ENCODE results near the gene CRP.
"Not testable (repeated sequence)": the region's sequence is repeated elsewhere in the genome, so short reads cannot be mapped to it uniquely, and the experiment has no call there.

CRP gene, protein sequence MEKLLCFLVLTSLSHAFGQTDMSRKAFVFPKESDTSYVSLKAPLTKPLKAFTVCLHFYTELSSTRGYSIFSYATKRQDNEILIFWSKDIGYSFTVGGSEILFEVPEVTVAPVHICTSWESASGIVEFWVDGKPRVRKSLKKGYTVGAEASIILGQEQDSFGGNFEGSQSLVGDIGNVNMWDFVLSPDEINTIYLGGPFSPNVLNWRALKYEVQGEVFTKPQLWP

DNA sequence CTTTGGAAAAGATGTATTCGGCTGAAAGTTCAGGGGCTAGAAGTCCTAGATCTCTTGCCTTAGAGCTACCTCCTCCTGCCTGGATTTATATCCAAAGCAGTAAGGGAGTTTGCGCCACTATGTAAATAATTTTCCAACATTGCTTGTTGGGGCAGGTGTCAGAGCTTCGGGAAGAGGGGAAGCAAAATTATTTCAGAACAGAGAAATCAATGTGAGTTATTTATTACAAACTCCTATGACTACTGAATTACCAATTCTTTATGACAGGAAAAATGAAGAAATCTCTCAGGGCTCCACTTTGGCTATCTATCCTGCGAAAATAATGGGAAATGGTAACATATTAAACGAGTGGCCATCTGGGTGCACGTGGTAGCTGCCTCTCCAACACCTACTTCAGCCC is at the start of gene CRP:
Gene CRP (minus strand): TSS at position 61 of the 400 bp plus-strand sequence. CDS start 104 bp downstream, outside the sequence.
- no peak for DNase-seq

DNA sequence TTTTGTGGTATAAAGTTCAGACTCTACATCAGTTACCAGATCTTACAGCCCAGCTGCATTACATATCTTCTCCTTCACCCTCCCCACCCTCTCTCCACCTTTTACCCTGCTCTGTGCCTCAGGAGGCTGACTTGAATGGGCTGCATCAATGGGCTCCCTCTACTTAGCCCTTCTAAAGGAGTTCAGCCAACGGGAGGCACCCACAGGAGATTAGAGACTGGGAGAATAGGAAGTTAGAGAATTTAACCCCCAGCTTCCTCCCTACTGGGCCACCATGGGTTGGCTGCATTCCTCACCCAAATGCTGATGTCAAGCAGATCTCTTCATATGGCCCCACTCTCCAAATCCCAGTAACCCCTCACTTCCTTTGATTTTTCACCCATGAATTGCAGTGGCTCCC is 49.3 kb upstream of the CRP start:
- no peak for DNase-seq

DNA sequence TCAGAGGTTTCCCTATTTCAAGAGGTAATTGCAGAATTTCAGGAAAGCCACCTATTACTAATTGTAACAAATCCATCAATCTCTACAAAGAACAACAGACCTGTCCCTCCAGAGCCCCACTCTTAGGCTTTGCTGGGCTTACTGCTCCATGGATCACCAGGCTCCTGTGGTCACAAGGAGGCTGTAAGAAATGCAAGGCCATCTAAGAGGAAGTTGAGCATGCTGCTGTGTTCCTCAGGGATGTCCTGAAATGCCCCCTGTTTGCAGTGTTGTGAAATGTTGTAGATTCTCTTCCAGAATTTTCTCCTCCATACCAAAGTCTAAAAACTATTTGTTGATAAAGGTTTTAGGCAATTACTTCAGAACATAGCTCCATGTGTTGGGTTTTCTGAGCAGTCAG is 42.0 kb upstream of the CRP start:
- no peak for DNase-seq

DNA sequence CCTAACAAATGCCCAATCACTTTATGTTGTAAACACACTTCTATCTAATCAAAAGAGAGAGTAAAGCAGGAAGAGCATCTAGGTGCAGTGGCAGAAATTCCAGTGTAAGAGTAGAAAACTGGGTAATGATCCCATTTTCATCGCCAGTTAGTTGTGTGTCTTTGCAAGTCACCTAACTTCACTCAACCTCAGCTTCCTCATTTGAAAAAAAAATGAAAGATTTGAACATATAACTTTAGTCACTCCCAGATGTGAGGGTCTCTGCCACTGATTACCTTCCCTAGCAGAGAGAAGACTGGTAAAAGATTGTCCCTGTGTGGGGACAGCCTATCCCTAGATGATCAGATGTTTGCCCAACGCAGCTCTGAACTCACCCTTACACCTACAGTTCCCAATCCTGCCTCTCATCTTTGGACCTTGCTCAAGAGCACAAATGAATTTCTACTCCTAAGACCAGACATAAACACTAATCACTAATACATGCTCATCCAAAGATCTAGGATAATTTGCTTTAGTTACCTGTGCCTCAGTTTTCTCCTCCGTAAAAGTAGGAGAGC is 41.1 kb upstream of the CRP start:
- DNase-seq = no peak

DNA sequence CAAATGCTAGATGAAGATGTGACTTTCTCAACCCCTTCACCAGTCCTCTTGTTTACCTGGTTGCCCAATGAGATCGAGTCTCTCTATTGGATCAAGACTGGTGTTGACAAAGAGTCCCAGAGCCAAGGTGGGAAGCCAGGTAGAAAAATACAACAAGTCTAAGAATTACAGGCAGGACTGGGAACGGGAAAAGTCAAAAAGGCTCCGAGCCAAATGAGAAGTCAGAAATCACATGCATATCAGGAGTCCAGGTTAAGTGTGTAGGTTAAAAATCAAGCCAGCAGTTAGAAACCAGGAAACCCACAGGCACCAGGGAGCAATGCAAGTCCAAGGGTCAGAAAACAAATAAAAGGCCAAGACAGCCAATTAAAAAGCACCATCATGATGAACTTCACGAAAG is 39.0 kb upstream of the CRP start:
- DNase-seq = no peak

DNA sequence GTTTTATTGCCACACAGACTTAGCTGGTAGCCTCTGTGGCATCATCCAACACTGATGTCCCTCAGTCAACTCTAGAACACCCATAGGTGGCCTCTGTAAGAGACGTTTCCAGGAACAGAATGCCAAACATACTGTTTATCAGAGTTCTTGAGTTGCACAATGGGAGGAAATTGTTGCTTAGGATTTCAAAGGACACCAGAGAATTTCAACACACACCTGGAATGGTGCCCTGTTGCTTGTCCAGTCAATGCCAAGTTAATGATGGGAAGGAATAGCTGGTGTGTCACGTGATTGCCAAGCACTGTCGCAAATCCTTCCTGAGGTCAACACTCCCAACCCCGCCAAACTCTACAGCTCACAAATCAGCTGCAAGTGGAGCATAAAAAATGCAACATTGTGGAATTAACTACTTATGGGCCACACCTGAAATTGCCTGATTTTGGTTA is 37.8 kb upstream of the CRP start:
- no peak for DNase-seq

DNA sequence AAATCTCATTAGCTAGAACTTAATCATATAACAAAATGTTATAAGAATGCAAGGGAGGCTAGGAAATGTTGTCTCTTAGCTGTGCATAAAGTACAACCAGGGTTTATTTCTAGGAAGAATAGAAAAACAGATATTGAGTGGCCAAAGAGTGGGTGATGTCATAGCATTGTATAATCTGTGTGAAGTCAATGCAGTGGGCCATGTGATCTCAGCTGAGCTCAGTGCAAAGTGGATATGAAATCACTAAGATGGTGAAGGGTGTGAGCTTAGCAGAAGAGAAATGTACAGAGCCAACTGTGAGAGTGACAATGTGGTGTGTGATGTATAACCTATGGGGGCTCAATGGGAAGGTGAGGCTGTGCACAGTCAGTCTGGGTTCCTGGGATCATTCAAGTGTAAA is 36.6 kb upstream of the CRP start:
- DNase-seq = no peak

DNA sequence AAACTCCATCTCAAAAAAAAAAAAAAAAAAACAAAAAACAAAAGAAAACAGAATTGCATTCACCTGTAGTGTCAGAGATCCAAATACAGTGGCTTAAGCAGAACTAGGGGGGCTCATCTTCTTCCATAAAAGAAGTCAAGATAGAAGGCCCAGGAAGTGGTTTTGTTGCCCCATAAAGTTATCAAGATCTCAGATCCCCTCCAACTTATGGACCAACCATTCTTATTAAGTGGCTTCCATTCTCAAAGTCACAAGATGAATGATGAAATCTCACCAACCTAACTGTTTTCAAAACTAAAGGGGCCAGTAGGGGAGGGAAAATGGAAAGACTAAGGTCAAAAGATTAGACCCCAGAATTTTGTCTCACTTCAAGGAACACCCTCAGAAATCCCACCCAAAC is 36.2 kb upstream of the CRP start:
- DNase-seq = no peak

DNA sequence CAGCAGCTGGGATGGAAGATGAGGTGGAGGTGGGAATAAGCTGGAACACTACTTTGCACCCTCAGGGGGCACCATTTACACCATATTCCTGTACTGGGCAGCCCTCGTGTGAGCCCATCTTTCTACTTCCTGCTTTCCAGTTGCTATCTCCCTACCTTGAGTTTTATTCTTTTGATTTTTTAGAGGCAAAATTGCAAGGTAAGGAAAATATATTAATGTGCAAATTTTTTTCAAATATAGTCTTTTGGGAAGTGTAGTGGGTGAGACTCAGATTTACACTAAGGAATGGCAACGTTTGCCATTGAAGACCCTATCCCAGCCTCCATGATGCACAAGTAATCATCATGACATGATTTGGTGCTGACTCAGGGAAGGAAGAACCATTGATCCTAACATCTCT is 35.2 kb upstream of the CRP start:
- DNase-seq = no peak

DNA sequence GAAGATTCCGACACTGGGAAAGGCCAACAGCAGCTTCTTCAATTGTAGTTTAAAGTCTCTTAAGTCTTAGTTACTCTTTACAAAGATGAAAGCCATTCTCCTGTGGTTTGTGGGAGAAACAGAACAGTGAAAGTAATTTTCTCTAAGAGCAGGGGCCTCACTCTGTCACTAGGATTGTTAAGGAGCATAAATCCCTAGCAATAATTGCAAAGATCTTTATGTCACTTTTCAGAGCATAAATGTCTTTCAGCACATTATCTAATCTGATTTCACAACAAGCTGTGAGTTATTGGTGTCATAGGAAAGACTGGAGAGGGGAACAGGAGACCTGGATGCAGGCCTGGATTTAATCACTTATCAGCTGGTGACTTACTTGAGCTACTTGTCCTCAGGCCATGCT is 34.0 kb upstream of the CRP start:
- no peak for DNase-seq

DNA sequence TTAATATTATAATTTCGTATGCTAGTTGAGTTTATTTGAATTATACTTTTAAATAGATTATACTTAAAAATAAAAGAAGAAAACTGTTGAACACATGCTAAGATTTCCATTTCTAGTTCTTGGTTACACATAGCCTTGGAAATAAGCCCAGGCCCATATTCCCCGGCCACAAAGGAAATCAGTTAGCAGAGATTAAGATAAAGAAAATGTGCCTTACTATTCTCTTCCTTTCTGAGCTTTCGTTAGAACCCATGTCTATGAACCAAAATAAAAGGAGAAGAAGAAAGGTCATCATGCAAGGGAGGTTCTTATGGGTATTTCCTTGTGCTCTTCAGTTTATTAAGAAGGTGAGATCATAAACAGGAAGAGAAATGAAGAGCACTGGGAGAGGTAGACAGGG is 32.3 kb upstream of the CRP start:
- DNase-seq = no peak

DNA sequence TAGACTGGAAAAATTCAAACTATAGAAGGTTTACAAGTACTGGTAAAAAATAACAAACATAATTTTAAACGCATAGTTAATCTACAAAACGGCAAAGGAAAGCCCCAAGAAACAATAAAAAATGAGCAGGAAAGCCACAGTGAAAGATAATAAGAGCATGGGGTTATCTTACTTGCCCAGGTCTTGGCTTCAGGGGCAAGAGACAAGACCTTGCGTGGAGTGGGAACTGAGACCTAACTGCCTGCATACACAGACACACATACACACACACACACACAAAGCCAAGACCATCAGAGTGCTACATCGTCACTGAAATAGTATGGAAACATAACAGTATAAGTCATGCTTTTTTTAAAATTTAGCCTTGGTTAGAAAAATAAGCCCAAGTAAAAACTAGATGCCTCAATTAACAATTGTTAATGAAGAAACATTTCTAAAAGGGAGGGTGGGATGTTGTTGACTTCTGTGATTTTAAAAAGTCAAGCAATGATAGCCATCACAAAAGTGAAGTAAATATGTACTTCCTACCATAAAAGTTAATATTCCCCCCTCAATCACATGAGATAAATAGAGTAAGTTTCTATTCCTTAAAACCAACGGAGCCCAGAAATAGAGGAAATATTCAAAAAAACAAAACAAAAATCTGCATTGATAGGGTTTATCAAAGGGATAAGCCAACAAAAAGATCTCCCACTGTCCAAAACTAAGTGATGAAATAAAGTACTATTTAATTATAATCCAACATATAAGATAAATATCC is 29.4 kb upstream of the CRP start:
- DNase-seq = no peak

DNA sequence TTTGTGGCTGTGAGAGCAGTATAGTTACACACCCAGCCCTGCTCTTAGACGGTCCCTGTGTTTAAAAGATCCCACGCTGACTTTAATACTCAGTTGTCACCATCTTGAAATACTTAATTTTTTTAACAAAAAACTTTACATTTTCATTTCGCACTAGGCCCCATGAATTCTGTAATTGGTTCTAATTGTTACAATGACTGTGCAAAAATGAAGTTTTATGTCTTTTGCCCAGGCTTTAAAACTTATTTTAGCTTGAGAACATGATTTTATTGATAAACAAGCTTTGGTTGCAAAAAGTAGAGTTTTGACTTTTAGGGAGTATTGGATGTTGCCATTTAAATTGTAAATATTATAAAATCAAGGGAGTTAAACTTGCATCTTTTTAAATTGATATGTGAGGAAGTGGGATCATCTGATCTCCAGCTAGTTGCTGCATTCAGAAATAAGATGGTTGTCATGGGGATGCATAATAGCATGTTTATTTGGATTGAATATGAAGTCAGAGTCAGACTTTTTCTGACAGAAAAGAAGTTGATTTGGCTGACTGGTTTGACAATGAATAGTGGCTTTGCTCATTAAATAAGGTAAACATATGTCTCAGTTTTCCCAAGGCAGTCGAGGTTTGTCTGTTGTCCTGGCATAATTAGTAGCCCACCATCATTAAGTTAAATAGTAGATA is 23.0 kb upstream of the CRP start:
- DNase-seq = no peak

DNA sequence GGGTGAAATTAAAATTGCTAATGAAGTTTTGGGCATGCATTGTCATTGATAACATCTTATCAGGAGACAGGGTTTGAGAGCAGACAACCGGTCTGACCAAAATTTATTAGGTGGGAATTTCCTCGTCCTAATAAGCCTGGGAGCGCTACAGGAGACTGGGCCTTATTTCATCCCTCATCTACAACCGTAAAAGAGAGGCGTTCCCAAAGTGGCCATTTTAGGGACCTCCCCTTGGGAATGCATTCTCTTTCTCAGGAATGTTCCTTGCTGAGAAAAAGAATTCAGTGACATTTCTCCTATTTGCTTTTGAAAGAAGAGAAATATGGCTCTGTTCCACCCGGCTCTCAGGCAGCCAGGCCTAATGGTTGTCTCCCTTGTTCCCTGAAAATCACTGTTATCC is 8.8 kb upstream of the CRP start:
- not testable (repeated sequence) for DNase-seq

DNA sequence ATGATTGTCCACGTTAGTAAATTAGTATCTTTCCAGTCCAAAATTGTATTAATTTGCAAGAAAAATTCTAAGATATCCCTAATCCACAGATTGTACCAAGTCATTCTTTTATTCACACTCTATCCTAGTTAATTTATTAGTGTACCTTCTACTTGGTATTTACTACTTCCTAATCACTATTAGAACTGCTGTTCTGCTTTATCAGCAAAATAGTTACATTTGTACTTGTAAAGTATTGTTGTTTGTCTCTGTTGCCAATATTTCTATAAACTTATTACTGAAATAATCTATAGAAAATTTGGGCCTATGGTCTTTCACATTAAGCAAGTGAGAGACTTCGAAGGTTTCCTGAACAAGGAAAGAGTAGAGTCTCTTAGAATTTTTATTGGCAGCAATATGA is 5.6 kb upstream of the CRP start:
- no peak for DNase-seq

DNA sequence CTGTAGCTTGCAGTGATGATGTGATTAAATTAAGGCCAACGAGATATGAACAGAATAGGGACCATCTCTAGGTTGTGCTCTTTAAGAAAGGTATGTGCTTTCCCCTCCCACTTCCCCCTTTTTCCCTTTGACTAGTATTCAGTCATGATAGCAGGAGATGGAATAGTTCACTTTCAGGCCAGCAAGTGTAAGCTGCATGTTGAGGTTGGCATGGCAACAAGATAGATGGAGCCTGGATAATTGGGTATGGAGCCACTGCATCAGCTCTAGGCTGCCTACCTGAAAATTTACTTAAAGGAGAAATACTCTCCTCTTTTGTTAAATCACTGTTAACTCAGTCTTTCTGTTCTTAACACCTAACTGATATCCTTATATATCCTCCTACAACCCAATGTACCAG is 1.5 kb upstream of the CRP start:
- no peak for DNase-seq

DNA sequence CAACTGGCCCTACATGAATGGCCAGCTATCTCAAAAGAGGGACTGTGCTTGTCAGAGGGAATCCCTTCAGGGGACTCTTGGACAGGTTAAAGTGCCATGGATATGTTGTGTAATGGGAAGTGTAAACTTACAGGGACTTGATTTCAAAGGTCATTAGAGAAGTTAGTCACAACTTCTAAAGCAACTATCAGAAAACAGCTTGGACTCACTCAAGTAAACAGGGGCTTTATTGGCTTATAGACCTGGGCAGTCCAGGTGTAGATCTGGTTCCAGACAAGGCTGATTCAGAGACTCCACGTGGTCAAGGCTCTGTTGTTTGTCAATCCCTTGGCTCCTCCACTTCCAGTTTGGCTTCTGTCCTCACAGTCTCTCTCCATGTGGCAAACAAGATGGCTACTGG is 2.3 kb downstream of the CRP start:
- DNase-seq = no peak

DNA sequence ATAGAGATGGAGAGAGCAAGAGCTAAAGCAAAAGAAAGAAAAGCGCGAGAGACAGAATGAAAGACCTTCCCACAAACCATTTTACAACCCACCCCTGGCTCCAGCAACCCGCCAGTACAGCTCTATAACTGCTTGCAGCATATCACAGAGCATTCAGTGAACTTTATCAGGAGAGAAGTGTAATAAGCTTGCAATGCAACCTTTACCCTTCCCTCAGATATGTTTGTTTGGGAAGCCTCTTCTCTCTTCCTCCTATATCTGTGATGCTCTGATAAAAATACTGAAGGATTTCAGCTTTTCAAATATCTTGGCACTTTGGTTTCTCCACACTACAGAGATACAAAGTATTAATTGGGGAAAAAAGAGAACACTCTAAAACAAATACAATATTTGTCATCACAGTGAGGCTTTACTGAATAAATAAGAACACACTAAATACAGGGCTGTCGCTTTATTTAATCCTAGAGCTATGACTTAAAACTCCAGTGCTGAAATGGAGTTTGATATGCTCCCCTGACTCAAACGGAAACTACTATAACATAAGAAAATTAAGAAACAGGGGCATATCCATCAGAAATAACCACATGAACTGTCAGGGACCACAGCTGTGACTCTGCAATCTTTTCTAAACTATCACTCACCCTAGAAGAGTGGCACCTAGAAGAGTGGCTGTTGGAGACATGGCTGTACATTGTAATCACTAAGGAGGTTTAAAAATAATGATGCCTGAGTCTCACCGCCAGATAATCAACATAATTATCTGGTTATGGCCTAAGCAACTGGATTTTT is 6.7 kb downstream of the CRP start:
- DNase-seq = no peak

DNA sequence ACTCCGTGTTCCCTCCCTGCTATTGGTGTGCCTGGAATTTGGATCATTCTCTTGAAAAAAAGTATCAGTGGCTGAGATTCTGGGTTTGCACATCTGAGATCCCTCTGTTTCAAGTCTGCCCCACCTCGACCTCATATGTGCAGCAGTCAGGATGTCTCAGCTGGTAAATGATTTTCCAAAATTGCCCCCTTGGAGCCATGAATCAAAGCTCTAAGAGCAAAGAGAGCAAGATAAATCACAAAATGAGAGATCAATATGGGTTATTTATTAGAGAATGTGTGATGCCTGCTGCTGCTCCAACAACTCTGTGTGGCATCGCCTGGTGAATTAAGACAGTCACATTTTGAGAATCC is 8.5 kb downstream of the CRP start:
- DNase-seq = no peak

DNA sequence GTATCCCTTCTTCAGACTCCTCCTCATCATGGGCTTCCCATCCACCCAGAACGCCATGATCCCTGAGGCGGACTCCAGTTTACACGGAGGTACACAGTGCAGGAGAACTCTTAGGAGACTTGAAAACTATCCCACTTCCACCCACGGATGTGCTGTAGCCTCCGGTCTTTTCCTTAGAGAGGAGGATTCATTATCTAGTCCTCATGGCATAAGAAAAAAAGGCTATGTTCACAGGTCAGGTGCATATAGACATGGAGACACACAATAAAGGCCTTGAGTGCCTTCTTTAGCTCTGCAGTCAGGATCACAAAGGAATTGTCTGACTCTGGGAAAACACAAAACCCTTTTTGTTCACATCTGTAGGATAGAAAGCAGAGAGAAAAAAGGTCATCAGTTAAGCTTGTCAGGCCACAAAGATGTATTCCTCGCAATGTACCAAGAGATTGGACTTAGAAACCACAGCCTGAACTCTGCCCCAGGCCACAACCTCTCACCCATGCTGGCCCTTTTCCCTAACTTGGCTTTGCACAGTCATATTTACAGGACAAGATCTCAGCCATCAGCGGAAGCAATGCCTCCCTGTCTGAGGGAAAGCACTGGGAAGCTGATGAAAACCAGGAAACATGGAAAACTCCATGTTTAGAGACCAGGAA is 9.0 kb downstream of the CRP start:
- DNase-seq = no peak

DNA sequence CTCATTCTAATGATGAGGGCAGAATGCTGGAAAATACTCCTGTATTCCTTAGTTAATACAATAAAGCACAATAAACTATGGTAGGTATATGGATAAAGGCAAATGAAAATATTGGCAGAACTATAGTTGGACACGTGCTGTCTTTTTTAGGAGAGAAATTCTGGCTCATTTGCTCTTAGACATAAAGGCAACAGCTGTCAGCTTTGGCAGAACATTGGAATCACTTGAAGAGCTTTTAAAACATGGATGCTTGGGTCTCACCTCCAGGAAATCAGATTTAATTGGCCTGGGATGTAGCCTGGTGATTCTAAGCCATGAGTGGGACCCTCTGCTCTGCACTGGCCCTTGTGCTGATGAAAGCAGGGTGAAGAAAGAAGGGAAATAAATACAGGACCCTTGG is 9.9 kb downstream of the CRP start:
- no peak for DNase-seq

DNA sequence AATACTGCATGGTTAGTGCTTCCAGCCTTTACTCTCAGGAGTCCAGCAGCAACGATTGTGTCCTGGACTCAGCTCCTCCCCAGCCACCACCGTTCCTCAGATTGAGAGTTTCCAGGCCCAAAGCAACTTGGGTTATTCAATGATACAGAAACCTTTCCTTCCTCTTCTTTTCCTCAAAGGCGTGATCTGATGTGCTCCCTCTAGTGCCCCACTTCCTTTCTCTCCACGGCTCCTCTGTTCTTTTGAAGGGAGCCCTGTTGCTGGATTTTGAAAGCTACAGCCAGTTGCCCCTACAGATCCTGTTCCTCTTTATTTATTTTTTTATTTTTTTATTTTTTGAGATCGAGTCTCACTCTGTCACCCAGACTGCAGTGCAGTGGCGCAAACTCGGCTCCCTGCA is 14.1 kb downstream of the CRP start:
- DNase-seq = no peak

DNA sequence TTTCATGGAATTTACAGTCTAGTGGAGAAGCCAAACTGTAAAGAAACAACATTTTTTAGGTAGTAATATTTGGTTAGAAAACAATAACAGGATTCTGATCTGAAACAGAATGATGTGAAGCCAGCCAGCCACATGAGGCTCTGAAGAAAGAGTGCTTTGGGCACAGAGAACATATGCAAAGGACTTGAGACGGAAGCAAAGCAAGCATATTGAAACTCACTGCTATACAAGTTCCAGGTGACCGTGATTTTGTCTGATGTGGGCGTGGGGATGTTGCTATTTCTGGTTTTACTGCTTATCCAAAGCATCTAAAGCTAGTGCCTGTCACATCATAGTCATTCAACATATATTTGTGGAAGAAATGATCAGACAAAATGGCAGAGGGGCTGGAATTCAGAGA is 14.7 kb downstream of the CRP start:
- DNase-seq = no peak

All from right forelimb (tissue), 1 donor.